ENCODE measurements around the gene GPC5. TPM values are rescaled to one million over a fixed set of nuclear protein-coding genes. Genes with fewer than 3 reads are reported as not detected.

The GPC5 gene
- total RNA-seq, 1 donor from 2014 or later, result 0.07 TPM

GRCh38 chr13:92101801-92102200 lies 703.4 kb downstream of the GPC5 start:
- Histone ChIP-seq H3K4me2 (no peak overlapping the region), H3K9ac (no peak overlapping the region), H4K20me1 (ENCODE audit: low read depth) (no peaks in the 10 kb centered on the region), H3K79me2 (ENCODE audit: low read depth) (no peaks in the 10 kb centered on the region), H3K27ac (no peak overlapping the region), H2AFZ (replicated peaks) (no peak overlapping the region), H3K4me3 (no peak overlapping the region), H3F3A (ENCODE audit: low read depth) (no peaks in the 10 kb centered on the region), H3K4me1 (no peaks in the 10 kb centered on the region), H3K9me3 (ENCODE audit: low read depth) (no peaks in the 10 kb centered on the region), H3K27me3 (no peaks in the 10 kb centered on the region), H3K36me3 (no peaks in the 10 kb centered on the region)
- Mint-ChIP-seq H3K36me3 (no peaks in the 10 kb centered on the region), H3K4me3 (no peak overlapping the region), H3K9me3 (no peaks in the 10 kb centered on the region), H3K27me3 (ENCODE audit: insufficient read depth, low read depth) (no peaks in the 10 kb centered on the region), H3K4me1 (no peaks in the 10 kb centered on the region), H3K27ac (no peak overlapping the region)
- no peak for TF ChIP-seq EZH2phosphoT487 (IDR thresholded peaks at IDR 0.05)
- TF ChIP-seq EZH2 (IDR thresholded peaks at IDR 0.05), result no peak
- no peak for TF ChIP-seq CTCF (IDR thresholded peaks at IDR 0.05)
- DNase-seq (ENCODE audit: low spot score), result no peak

GRCh38 chr13:92103689-92104153 lies 705.3 kb downstream of the GPC5 start:
- no peak for DNase-seq (ENCODE audit: low spot score)
- no peak overlapping the region for H3K27ac ChIP-seq
- no peaks in the 10 kb centered on the region for H3K4me1 ChIP-seq
- Mint-ChIP-seq H3K4me1 (no peaks in the 10 kb centered on the region), H3K9me3 (no peaks in the 10 kb centered on the region), H3K27me3 (ENCODE audit: insufficient read depth, low read depth) (no peaks in the 10 kb centered on the region), H3K27ac (no peak overlapping the region), H3K4me3 (no peak overlapping the region), H3K36me3 (no peaks in the 10 kb centered on the region)
- no peak overlapping the region for H3K4me2 ChIP-seq
- no peak overlapping the region for H3K4me3 ChIP-seq
- H3K27me3 ChIP-seq, result no peaks in the 10 kb centered on the region
- no peak overlapping the region for H3K9ac ChIP-seq
- no peaks in the 10 kb centered on the region for H3K36me3 ChIP-seq
- H4K20me1 ChIP-seq (ENCODE audit: low read depth), result no peaks in the 10 kb centered on the region
- no peak overlapping the region for H2AFZ ChIP-seq (replicated peaks)
- TF ChIP-seq CTCF (IDR thresholded peaks at IDR 0.05) (no peak), EZH2 (IDR thresholded peaks at IDR 0.05) (no peak), EZH2phosphoT487 (IDR thresholded peaks at IDR 0.05) (no peak)
- H3K9me3 ChIP-seq (ENCODE audit: low read depth), result no peaks in the 10 kb centered on the region
- H3K79me2 ChIP-seq (ENCODE audit: low read depth), result no peaks in the 10 kb centered on the region
- H3F3A ChIP-seq (ENCODE audit: low read depth), result no peaks in the 10 kb centered on the region

- H3K27me3 Mint-ChIP-seq (ENCODE audit: insufficient read depth, low read depth), result no peaks in the 10 kb centered on the region
- peak; percentile 12 for DNase-seq (ENCODE audit: low spot score)
- no peaks in the 10 kb centered on the region for H3K4me1 ChIP-seq
Measured at GRCh38 chr13:92122186-92122853, 723.9 kb downstream of the GPC5 start.

More at GRCh38 chr13:92122186-92122853, 723.9 kb downstream of the GPC5 start:
- H3K4me1 Mint-ChIP-seq, result no peaks in the 10 kb centered on the region
- Histone ChIP-seq H3K4me3 (no peak overlapping the region), H3K9ac (no peak overlapping the region), H3K79me2 (ENCODE audit: low read depth) (no peaks in the 10 kb centered on the region), H3F3A (ENCODE audit: low read depth) (no peaks in the 10 kb centered on the region), H3K27me3 (no peaks in the 10 kb centered on the region), H3K27ac (no peak overlapping the region), H3K9me3 (ENCODE audit: low read depth) (no peaks in the 10 kb centered on the region), H4K20me1 (ENCODE audit: low read depth) (no peaks in the 10 kb centered on the region), H3K36me3 (no peaks in the 10 kb centered on the region), H3K4me2 (no peak overlapping the region), H2AFZ (replicated peaks) (no peak overlapping the region)
- H3K4me3 Mint-ChIP-seq, result no peak overlapping the region
- no peaks in the 10 kb centered on the region for H3K9me3 Mint-ChIP-seq
- H3K36me3 Mint-ChIP-seq, result no peaks in the 10 kb centered on the region
- H3K27ac Mint-ChIP-seq, result no peak overlapping the region
- no peak for TF ChIP-seq EZH2 (IDR thresholded peaks at IDR 0.05)
- no peak for TF ChIP-seq EZH2phosphoT487 (IDR thresholded peaks at IDR 0.05)
- TF ChIP-seq CTCF (IDR thresholded peaks at IDR 0.05), result no peak
